DND-41 (cell line): ENCODE results near the gene KCNMB1.

Source experiments
- EZH2 ChIP-seq: IDR thresholded peaks from 3 replicates; pipeline ENCODE4 v1.6.1; 2012; ENCODE audit warnings: borderline replicate concordance, low read depth, mild to moderate bottlenecking, moderate library complexity, low read length, inconsistent platforms; ENCODE audit not compliant: severe bottlenecking
- TF ChIP-seq, protein P1 (sequence below): IDR thresholded peaks from 2 replicates; pipeline ENCODE4 v1.5.1; 2012; ENCODE audit warnings: borderline replicate concordance, low read length, moderate library complexity, mild to moderate bottlenecking; ENCODE audit not compliant: poor library complexity, severe bottlenecking; ENCODE audit errors: extremely low read depth

GRCh38 chr5:170327829-170328228 lies 61.3 kb downstream of the KCNMB1 start:
- TF ChIP-seq, protein P1, sequence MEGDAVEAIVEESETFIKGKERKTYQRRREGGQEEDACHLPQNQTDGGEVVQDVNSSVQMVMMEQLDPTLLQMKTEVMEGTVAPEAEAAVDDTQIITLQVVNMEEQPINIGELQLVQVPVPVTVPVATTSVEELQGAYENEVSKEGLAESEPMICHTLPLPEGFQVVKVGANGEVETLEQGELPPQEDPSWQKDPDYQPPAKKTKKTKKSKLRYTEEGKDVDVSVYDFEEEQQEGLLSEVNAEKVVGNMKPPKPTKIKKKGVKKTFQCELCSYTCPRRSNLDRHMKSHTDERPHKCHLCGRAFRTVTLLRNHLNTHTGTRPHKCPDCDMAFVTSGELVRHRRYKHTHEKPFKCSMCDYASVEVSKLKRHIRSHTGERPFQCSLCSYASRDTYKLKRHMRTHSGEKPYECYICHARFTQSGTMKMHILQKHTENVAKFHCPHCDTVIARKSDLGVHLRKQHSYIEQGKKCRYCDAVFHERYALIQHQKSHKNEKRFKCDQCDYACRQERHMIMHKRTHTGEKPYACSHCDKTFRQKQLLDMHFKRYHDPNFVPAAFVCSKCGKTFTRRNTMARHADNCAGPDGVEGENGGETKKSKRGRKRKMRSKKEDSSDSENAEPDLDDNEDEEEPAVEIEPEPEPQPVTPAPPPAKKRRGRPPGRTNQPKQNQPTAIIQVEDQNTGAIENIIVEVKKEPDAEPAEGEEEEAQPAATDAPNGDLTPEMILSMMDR: no peak
- TF ChIP-seq EZH2: no peak
